ENCODE data around the gene DNAAF9.

DNA sequence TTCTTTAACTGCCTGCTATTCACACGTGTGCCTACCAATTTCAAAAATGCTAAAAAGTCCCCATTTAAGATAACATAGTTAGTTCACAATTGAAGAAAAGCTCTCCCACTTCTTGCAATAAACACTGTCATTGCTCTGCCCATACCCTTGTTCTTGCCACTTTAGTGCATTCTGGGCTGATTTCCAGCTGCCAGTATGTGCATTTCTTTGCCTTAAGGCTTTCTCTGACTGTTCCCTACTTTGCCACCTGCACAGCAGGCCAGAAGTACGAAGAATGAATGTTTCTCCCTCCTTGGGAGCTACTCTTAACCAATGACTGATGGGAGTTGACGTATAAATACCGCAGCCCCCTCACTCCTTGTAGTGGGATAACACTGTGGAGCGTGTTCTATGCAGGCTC, 47.4 kb upstream of the DNAAF9 start:
- TF ChIP-seq POLR2A (IDR thresholded peaks at IDR 0.05; ENCODE audit: extremely low read depth, insufficient read length): no peak
- TF ChIP-seq, protein P1, sequence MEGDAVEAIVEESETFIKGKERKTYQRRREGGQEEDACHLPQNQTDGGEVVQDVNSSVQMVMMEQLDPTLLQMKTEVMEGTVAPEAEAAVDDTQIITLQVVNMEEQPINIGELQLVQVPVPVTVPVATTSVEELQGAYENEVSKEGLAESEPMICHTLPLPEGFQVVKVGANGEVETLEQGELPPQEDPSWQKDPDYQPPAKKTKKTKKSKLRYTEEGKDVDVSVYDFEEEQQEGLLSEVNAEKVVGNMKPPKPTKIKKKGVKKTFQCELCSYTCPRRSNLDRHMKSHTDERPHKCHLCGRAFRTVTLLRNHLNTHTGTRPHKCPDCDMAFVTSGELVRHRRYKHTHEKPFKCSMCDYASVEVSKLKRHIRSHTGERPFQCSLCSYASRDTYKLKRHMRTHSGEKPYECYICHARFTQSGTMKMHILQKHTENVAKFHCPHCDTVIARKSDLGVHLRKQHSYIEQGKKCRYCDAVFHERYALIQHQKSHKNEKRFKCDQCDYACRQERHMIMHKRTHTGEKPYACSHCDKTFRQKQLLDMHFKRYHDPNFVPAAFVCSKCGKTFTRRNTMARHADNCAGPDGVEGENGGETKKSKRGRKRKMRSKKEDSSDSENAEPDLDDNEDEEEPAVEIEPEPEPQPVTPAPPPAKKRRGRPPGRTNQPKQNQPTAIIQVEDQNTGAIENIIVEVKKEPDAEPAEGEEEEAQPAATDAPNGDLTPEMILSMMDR (IDR thresholded peaks at IDR 0.05; ENCODE audit: low read depth, low read length): no peak
- TF ChIP-seq, protein P2, sequence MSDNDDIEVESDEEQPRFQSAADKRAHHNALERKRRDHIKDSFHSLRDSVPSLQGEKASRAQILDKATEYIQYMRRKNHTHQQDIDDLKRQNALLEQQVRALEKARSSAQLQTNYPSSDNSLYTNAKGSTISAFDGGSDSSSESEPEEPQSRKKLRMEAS (IDR thresholded peaks at IDR 0.05; ENCODE audit: low read depth, low read length): no peak
- TF ChIP-seq MYC (IDR thresholded peaks at IDR 0.05; ENCODE audit: low read depth, low read length): no peak

Measured in NB4 (cell line).